ENCODE results near the gene IZUMO1. TPM values are rescaled to one million over a fixed set of nuclear protein-coding genes. Genes with fewer than 3 reads are reported as not detected.
A peak's percentile ranks its signal among the peaks of the same experiment; 100 is the strongest.

The IZUMO1 gene
- total and polyA plus RNA-seq, 2 of the 13 experiments (the other 11 are each of a cell fraction or from before 2014, with no cell fraction given), result 0.07 to 0.22 TPM

DNA sequence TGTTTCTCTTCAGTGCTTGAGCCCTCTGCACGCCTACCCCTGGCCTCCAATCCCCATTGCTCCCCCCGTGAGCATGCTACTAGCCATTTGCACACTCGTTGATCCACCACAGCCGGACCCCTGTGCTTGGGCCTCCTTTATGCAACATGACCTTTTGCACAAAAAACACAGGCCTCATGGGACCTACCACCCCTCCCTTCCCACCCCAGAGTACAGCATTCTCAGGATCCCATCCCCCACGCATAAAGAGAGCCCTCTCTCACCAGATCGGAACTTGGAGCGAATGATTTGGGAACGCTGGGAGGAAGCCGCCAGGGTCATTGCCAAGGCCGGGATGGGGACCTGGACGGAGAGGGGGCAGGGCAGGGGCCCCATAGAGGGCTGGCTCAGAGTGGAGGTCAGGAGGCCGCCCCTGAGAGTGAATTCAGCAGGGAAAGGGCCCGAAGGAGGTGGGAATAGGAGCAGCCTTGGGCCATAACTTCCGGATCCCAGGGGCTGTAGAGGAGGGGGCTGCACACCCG, 27.9 kb downstream of the IZUMO1 start (continued):
- TF ChIP-seq ZBTB2 (CRISPR knock-in tag; IDR thresholded peaks at IDR 0.05; ENCODE audit: low read depth), result no peak
- no peak for TF ChIP-seq TMF1 (CRISPR knock-in tag; IDR thresholded peaks at IDR 0.05; ENCODE audit: low read depth)
- TF ChIP-seq CREB1 (IDR thresholded peaks at IDR 0.05), result no peak
- TF ChIP-seq CREB1 (CRISPR knock-in tag; IDR thresholded peaks at IDR 0.05), result peak; percentile 60; the same call in 1 of the 2 replicates
- no peak for TF ChIP-seq KLF9 (CRISPR knock-in tag; IDR thresholded peaks at IDR 0.05; ENCODE audit: low read depth)
- TF ChIP-seq MXI1 (IDR thresholded peaks at IDR 0.05; ENCODE audit: borderline replicate concordance, low read depth, low read length), result no peak
- peak; percentile 28; the same call in 1 of the 2 replicates for TF ChIP-seq CEBPG (CRISPR knock-in tag; IDR thresholded peaks at IDR 0.05)
- TF ChIP-seq TBL1XR1 (IDR thresholded peaks at IDR 0.05; ENCODE audit: borderline replicate concordance, low read length, partially characterized antibody), result peak; percentile 95
- no peak for TF ChIP-seq ZNF432 (CRISPR knock-in tag; IDR thresholded peaks at IDR 0.05; ENCODE audit: borderline replicate concordance)
- no peak for TF ChIP-seq NFE2L1 (CRISPR knock-in tag; IDR thresholded peaks at IDR 0.05; ENCODE audit: borderline replicate concordance)
- TF ChIP-seq SP2 (CRISPR knock-in tag; IDR thresholded peaks at IDR 0.05), result no peak
- TF ChIP-seq, protein P1, sequence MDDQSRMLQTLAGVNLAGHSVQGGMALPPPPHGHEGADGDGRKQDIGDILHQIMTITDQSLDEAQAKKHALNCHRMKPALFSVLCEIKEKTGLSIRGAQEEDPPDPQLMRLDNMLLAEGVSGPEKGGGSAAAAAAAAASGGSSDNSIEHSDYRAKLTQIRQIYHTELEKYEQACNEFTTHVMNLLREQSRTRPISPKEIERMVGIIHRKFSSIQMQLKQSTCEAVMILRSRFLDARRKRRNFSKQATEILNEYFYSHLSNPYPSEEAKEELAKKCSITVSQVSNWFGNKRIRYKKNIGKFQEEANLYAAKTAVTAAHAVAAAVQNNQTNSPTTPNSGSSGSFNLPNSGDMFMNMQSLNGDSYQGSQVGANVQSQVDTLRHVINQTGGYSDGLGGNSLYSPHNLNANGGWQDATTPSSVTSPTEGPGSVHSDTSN (CRISPR knock-in tag; IDR thresholded peaks at IDR 0.05; ENCODE audit: borderline replicate concordance), result no peak
- peak; percentile 4; the same call in 1 of the 2 replicates for TF ChIP-seq UBTF (CRISPR knock-in tag; IDR thresholded peaks at IDR 0.05)
- 0 out of 4 replicates have a peak, but pooled peaks of 1 of the 2 experiments have one; percentile 41 for TF ChIP-seq KLF16 (CRISPR knock-in tag; IDR thresholded peaks at IDR 0.05)
- peak; percentile 41; the same call in 1 of the 2 replicates for TF ChIP-seq AKAP8 (CRISPR knock-in tag; IDR thresholded peaks at IDR 0.05)
- no peak for TF ChIP-seq ZBTB8A (CRISPR knock-in tag; IDR thresholded peaks at IDR 0.05; ENCODE audit: borderline replicate concordance, low read depth)
- TF ChIP-seq POGK (CRISPR knock-in tag; conservative IDR thresholded peaks at IDR 0.05), result peak; percentile 50; the same call in 1 of the 2 replicates
- 0 out of 2 replicates have a peak, but pooled peaks have one; percentile 26 for TF ChIP-seq KDM3A (CRISPR knock-in tag; IDR thresholded peaks at IDR 0.05; ENCODE audit: low read depth)
- no peak for TF ChIP-seq ZNF263 (CRISPR knock-in tag; IDR thresholded peaks at IDR 0.05)
- no peak for TF ChIP-seq MIER2 (CRISPR knock-in tag; IDR thresholded peaks at IDR 0.05)
- TF ChIP-seq, protein P2, sequence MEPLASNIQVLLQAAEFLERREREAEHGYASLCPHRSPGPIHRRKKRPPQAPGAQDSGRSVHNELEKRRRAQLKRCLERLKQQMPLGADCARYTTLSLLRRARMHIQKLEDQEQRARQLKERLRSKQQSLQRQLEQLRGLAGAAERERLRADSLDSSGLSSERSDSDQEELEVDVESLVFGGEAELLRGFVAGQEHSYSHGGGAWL (CRISPR knock-in tag; IDR thresholded peaks at IDR 0.05), result no peak
- no peak for TF ChIP-seq TFE3 (CRISPR knock-in tag; IDR thresholded peaks at IDR 0.05)

Data from HepG2 (cell line).